Measurements from ENCODE around the gene PHF19.

PHF19 gene

DNA sequence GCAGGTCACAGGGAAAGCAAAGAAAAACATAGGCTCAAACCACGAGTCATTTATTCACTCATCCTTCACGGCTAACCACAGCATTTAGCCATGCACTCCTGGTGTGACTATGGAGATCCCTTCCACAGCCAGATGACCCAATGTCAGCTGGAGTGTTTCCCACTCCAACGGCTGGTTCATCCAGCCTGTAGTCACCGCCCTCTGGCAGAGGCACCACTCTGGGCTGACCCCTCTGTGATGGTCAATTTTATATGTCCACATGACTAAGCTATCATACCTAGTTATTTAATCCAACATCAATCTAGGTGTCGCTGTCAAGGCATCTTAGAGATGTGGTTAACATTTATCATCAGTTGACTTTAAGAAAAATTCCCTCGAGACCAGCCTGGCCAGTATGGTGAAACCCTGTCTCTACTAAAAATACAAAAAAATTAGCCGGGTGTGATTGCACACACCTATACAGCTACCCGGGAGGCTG lies 9.5 kb upstream of the PHF19 start:
- TF ChIP-seq, protein P1, sequence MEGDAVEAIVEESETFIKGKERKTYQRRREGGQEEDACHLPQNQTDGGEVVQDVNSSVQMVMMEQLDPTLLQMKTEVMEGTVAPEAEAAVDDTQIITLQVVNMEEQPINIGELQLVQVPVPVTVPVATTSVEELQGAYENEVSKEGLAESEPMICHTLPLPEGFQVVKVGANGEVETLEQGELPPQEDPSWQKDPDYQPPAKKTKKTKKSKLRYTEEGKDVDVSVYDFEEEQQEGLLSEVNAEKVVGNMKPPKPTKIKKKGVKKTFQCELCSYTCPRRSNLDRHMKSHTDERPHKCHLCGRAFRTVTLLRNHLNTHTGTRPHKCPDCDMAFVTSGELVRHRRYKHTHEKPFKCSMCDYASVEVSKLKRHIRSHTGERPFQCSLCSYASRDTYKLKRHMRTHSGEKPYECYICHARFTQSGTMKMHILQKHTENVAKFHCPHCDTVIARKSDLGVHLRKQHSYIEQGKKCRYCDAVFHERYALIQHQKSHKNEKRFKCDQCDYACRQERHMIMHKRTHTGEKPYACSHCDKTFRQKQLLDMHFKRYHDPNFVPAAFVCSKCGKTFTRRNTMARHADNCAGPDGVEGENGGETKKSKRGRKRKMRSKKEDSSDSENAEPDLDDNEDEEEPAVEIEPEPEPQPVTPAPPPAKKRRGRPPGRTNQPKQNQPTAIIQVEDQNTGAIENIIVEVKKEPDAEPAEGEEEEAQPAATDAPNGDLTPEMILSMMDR (IDR thresholded peaks at IDR 0.05; ENCODE audit: low read depth, low read length, missing control alignments), result no peak

DNA sequence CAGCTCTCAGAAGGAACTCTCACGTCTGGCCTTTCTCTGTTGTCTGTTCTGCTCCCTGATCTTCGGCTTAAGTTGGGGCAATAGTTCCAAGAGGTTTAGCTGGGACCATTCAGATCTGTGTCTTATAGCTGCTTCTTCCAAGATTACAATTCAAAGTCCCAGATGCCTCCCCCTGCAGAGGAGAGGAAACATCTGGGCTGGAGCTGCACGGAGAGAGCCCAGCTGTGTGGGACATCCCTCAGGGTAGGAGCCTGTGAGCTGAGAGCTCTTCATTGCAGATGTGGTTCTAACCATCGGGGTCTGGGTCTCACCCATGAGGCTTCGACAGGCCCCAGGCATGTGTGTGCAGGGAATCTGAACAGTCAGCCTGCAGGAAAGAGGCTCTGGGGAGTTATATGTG lies 9.0 kb upstream of the PHF19 start:
- H3K4me3 ChIP-seq (ENCODE audit: low read depth, low read length), result no peak overlapping the region
- in situ Hi-C loops (cut with HindIII; ENCODE audit: low sequenced_read_pairs), result no loop called here
- DNase-seq (ENCODE audit: low read depth), result no peak
- TF ChIP-seq, protein P1 (IDR thresholded peaks at IDR 0.05; ENCODE audit: low read depth, low read length, missing control alignments), result no peak

More for the DNA sequence above, 9.5 kb upstream of the PHF19 start:
- peak; percentile 85 for DNase-seq (ENCODE audit: low read depth)
- H3K4me3 ChIP-seq (ENCODE audit: low read depth, low read length), result no peak overlapping the region
- in situ Hi-C loops (cut with HindIII; ENCODE audit: low sequenced_read_pairs), result no loop called here

DNA sequence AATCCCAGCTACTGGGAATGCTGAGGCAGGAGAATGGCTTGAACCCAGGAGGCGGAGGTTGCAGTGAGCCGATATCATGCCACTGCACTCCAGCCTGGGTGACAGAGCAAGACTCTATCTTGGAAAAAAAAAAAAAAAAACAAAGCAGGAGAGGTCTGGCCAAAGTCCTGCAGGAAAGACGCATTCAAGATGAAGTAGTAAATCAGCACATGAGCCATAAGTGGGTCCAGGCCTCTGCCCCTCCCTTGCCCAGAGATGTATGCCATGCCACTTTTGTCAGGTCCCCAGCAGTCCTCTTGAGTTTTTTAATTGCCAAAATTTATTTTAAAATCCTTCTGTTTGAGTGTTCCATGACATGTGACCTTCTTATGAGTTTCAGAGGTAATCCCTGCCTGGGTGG lies 8.5 kb upstream of the PHF19 start:
- TF ChIP-seq, protein P1 (IDR thresholded peaks at IDR 0.05; ENCODE audit: low read depth, low read length, missing control alignments), result no peak
- H3K4me3 ChIP-seq (ENCODE audit: low read depth, low read length), result no peak overlapping the region
- in situ Hi-C loops (cut with HindIII; ENCODE audit: low sequenced_read_pairs), result no loop called here
- no peak for DNase-seq (ENCODE audit: low read depth)

DNA sequence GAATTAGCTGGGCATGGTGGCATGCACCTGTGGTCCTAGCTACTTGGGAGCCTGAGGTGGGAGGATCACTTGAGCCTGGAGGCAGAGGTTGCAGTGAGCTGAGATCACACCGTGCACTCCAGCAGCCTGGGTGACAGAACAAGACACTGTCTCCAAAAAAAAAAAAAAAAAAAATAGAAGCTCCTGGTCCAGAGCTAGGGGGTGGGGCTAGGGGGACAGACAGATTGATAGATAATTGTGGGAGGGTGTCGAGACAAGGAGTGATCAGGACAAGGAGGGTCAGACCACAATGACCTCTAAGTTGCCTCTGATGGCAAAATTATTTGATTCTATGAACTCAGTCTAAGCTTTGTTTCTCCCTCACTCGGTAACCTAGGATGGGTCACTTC lies 6.6 kb upstream of the PHF19 start:
- TF ChIP-seq, protein P1 (IDR thresholded peaks at IDR 0.05; ENCODE audit: low read depth, low read length, missing control alignments), result no peak
- in situ Hi-C loops (cut with HindIII; ENCODE audit: low sequenced_read_pairs), result no loop called here
- DNase-seq (ENCODE audit: low read depth), result no peak
- H3K4me3 ChIP-seq (ENCODE audit: low read depth, low read length), result no peak overlapping the region

DNA sequence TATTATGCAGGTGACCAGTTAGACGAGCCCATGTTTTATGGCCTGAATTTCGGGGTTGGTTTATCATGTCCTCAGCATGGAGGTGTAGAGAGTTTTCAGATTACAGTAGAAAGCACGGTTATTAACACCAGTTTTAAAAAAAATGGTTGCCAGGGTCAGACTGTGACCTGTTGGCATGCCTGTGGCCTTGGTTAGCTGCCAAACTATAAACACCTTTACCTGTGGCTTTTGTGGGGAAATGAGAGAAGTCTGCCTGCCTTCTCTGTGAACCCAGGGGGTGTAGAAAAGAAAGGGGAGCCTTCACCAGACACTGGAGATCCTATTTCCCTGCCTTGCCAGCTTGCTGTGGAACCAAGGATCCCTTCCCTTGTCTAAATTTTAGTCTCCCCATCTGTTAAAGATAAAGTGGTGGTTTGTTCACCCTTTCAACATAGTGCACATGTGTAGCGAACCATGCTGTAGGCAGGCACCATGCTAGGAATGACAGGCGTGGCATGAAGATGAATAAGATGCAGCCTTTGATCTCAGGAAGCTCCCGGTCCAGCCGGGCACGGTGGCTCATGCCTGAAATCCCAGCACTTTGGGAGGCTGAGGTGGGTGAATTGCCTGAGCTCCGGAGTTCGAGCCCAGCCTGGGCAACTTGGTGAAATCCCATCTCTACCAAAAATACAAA lies 6.1 kb upstream of the PHF19 start:
- in situ Hi-C loops (cut with HindIII; ENCODE audit: low sequenced_read_pairs), result no loop called here
- no peak overlapping the region for H3K4me3 ChIP-seq (ENCODE audit: low read depth, low read length)
- peak; percentile 11 for DNase-seq (ENCODE audit: low read depth)
- TF ChIP-seq, protein P1 (IDR thresholded peaks at IDR 0.05; ENCODE audit: low read depth, low read length, missing control alignments), result no peak

DNA sequence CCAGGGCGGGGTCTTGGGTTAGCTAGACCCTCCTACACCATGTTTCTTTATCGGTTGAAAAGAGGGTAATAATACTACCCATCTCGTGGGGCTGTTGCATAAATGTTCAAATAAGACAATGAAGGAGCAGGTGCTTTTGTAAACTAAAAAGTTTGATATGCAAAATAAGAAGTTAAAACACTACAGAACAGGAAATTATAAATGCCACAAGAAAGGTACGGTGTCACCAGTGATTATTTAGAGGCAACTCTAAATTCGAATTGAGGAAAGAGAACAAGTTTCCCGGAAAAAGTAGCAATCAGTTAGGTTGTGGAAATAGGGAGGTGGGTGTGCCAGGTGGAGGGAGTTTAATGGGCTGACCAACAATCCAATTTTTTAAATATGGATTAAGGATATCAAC lies 2.5 kb upstream of the PHF19 start:
- TF ChIP-seq, protein P1 (IDR thresholded peaks at IDR 0.05; ENCODE audit: low read depth, low read length, missing control alignments), result no peak
- no peak overlapping the region for H3K4me3 ChIP-seq (ENCODE audit: low read depth, low read length)
- DNase-seq (ENCODE audit: low read depth), result no peak
- in situ Hi-C loops (cut with HindIII; ENCODE audit: low sequenced_read_pairs), result no loop called here

Measured in astrocyte of the cerebellum (primary cell).